Measurements from ENCODE around the gene KYNU. TPM values are rescaled to one million over a fixed set of nuclear protein-coding genes. Genes with fewer than 3 reads are reported as not detected.

The KYNU gene
- total RNA-seq, 1 donor from 2014 or later: 12.0 TPM

DNA sequence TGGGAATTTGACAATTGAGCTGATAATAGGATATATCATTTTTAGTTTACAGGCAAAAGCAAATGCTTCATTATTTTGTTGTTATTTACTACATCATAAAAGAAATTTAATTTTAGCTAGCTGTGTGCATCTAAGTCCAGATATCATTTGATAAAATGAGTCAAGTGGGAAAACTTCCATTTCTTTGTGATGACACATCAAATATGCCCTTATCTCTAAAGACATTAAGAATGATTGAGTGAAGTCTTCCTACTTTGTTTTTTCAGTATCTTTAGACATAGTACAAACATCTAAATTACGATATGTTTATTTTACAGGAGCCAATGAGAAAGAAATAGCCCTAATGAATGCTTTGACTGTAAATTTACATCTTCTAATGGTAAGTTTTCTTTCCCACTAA, 77.0 kb downstream of the KYNU start:
- DNase-seq (ENCODE audit: low spot score): no peak

DNA sequence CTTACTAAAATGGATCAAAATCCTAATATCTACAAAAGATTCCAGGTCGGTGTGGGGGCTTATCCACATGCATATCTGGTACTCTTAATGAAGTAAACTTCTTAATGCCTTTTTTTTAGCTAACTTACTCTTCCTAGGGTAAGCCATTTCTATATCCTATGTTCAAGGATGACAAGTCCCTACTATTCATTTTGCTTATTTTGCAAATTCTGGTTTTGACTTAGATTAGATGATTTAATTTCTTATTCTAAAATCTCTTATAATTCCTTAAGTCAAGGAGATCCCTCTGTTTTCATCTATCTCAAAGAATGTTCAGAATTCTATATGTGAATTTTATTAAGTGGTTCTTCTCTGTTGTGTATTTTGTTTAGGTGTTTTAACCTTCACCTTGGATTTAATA, 79.7 kb downstream of the KYNU start:
- DNase-seq (ENCODE audit: low spot score): no peak

DNA sequence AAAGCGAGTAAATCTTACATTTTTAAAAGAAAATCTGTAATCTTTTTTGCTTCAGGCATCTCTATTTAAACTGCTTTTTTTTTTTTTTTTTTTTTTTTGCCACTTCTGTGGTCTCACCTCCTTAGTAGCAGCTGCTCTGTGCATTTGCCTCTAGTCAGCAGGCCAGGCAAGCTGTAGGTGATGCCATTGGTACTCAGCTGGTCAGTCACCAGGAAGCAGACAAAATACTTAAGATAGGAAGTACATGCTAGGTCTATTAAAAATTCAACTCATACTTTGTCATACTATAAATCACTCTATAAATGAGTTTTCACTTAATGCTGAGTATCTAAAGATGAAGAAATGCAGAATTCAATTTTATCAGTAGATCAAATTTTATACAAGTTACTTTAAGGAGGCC, 83.7 kb downstream of the KYNU start:
- DNase-seq (ENCODE audit: low spot score): no peak

DNA sequence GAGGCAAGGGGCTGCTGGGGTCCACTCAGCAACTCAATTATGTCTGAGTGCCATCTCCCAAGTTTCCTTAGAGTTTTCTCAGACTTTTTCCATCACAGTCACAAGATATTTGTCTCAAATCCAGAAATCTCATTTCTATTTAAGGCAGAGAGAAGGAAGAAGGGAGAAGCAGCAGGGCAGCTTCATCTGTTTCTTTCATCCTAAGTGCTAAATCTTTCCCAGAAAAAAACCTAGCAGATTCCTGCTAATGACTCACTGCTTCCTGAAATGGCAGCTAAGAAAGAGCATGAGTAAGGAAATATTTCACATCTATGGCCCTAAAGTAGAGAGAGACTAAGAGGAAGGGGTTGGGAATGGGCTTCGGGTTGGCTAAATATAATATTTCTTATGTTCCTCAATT, 88.0 kb downstream of the KYNU start:
- no peak for DNase-seq (ENCODE audit: low spot score)

DNA sequence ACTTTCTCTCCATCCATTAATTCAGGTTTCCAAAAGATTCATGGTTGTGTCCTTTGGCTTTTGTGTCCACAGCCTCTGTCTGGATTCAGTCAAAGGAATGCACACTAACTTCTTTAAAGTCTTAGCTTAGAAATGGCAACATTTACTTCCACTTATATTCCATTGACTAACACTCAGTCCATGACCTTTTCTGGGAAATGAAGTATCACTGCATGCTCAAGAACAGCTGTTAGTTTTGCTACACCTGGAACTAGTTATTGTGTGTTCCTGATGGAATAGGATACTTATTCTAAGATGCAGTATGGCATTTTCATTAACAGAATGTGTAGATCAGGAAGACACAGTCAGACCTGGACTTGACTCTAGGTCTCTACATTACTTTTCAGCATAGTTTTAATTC, 88.8 kb downstream of the KYNU start:
- no peak for DNase-seq (ENCODE audit: low spot score)

DNA sequence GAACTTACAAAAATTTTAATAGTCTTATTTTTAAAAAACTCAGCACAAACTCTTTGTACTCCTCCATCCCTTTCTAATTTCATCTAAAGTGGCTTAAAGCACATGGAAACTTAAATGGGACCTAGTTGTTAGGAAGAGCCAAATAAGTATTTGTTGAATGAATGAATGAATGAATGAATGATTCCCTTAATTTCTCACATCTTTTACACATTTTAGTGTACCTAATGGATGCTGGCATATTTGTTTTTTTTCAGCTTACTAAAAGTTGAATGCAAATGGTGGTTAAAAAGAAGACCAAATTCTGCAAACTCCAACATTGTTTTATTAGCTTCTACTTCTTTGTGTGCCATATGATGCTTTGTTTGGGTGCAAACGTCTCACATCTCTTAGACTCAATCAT, 89.6 kb downstream of the KYNU start:
- no peak for DNase-seq (ENCODE audit: low spot score)

DNA sequence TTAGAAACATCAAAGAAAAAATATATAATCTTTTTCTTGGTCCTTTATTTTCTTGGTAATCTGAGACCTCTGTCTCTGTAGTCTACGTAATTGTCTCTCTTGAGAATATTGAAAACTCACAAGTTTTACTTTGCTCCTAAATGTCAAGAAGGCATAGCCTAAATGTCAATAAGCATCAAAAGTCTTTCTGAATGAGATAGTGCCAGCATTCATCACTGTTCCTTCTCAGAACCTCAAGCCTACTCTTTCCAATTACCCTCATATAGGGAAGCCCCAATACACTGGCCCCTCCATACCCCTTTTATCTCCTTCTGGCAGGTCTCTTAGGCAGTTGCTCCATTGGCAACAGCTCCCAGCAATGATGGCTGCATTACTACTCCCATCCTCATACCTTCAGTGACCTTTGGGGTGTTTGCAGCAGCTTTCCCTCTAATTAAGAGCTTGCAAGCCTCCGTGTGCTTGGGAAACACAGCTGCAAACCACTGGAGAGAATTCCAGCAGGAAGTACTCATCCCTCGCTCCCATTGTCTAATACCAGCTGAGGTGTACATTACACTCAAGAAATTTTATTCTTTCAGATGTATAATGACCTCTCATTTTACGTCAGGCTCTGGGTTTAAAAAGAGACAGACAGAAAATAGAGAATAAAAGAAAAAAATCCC, 95.8 kb downstream of the KYNU start:
- DNase-seq (ENCODE audit: low spot score): no peak

DNA sequence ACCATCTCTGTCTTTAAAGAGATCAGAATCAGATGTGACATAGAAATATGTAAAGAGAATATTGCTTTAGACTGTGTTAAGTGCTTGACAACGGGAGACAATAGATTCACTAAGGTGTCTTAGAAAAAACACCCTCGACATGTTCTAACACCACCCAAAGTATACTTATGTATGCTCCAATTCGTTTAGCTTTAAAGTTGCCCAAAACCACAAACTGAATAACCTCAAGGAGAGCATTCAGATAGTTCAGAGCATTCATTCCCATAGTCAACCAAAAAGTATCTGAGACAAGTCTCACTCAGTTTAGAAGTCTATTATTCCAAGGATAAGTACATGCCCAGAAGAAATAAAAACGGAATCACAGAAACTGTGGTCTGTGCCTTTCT, 96.4 kb downstream of the KYNU start:
- no peak for DNase-seq (ENCODE audit: low spot score)

DNA sequence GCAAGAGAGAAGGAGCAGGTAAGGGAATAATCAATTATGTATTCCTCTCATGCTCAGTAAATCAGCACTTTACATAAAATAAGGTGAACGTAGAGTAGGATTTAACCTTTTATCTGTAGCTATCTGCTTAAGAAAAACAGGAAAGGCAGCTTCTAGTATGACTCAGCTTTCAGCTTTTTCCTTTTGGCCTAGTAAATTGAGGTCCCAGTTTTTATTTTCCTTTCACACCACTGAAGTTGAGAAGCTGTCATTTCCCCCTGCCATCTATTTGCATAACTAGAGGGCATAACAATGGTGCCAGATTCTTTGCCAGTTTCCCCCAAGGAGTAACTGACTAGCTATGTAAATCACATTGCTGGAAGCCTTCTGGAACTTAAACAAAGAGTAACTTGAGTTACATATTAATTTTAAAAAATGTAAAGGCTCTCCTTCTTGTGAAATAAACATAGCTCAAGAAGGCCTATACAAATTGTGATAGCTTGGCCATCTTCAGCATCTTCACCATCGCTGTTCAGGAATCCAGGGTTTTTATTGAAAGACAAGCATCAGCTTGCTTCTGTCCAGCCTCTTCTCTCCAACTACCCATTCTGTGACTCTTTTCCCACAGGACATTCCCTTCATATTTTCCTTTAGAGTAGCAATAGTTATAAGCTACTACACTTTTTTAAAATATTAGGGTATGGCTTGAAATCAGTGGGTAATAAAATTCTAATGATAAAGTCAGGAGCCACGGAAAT, 97.0 kb downstream of the KYNU start:
- no peak for DNase-seq (ENCODE audit: low spot score)

DNA sequence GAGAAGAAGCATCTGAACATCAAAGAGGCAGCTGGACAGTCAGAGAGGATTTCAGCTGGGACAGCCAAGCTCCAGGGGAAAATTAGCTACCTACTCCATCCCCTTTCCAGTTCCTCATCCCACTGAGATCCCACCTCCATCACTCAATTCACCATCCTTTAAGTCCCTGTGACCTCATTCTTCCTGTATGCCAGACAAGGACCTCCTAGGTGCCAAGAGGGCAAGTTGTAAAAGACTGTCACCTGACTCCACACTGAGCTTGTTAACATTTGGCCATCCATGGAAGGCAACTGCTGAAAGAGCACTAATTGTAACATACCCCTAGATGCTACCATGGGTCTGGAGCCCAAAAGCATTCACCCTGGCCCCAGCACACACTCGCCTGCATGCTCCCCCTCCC, 97.8 kb downstream of the KYNU start:
- DNase-seq (ENCODE audit: low spot score): no peak

DNA sequence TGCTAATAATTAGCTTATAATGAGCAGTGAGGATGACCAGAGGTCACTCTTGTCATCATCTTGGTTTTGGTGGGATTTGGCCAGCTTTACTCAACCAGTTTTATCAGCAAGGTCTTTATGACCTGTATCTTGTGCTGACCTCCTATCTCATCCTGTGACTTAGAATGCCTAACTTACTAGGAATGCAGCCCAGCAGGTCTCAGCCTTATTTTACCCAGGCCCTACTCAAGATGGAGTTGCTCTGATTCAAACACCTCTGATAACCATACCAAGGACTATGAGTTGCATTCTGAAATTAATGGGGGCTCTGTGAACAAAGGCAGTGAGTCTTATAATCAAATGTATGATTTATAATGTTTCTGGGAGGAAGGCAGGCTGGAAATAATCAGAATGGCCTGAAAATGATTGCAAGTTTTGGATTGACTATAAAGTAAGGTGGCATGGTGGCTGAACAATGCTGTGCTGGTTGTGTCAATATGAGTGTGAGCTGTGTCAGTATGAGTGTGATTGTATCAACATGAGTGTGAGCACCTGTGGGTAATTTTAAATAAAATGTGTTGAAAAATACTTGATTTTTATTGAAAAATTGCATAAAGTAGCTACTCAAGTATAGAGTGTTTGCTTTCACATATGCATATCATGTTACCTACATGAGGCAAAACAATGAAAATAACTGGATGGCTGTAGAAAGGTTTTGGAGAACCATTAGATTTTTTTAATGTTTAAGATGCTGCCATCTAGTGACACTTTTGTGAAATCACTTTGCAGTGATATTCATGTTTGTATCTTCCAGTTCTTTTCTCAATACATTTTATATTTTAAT, 103.0 kb downstream of the KYNU start:
- no peak for DNase-seq (ENCODE audit: low spot score)

DNA sequence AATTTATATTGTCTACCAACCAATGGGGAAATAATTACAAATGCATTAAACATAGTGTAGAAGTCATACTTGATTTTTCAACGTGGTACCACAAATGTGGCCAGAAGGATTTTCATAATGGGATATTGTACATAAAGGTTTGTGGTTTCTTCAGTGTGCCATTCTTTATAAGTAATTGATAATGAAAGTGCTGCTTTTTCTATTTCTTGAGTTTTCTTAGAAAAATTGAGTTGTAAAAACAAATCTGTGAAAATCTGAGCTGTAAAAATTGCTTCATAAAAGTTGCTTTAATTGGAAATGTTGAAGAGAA, 103.6 kb downstream of the KYNU start:
- no peak for DNase-seq (ENCODE audit: low spot score)

DNA sequence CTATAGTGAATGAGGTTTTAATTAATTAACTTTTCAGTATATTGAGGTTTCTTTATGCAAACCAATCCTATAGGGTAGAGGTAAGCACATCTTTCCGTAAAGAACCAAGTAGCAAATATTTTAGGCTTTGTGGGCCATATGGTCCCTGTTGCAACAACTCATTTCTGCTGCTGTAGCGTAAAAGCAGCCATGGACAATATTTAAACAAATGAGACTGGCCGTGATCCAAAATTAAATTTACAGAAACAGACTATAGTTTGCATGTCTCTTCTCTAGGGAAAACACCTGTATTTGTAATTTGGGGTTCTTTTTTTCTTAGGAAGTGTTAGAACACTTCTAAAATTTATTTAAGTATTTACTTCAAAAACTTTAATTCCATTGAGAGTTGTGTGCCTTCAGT, 104.3 kb downstream of the KYNU start:
- DNase-seq (ENCODE audit: low spot score): no peak

DNA sequence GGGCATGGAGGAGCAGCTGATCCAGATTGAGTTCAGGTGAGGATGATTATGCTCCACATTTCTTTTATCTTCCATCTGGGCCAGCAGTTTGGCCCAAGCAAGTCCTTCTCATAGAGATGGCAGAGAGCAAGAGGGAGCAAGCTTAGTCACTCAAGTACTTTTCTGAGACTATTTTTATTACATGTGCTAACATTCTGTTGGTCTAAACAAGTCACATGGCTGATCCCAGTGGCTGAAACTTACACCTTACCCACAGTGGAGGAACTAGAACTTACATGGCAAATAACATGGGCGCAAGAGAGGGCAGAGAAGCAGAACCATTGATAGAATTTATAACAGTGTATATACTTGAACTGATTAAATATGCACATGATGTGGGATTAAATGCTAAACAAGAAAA, 105.7 kb downstream of the KYNU start:
- no peak for DNase-seq (ENCODE audit: low spot score)

DNA sequence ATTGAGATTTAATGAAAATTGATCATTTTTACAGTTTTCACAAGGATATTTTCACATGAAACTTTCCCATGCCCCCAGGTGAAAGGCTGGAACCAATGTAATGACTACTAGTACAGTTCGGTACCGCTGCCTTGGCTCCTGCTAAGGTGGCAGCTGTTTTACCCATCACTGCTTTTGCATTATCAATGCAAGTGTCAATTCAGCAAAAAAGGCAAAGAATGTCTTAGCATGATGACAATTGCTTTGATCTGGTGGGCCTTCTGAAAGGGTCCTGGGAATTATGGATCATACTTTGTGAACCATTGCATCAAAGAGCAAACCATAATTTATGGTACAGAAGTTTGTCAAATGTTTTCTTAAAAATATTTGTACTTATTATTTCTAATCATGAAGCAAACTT, 107.2 kb downstream of the KYNU start:
- no peak for DNase-seq (ENCODE audit: low spot score)

DNA sequence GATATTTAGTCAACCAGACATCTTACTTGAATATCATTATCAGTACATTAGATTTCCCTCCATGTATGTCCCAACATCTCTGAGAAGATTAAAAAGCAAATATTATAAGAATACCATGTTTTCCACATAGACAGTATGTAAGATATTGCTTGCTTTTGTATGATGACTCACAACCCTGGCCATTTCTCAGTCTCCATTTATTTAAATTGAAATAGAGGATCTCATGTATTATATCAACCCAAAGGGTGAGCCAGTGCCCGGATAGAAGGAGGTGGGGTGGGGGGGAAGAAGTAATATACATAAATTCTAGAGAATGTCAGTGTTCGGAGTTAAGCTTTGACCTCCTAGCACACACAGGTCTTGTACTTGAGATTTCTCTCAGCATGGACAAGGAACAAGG, 109.6 kb downstream of the KYNU start:
- no peak for DNase-seq (ENCODE audit: low spot score)

DNA sequence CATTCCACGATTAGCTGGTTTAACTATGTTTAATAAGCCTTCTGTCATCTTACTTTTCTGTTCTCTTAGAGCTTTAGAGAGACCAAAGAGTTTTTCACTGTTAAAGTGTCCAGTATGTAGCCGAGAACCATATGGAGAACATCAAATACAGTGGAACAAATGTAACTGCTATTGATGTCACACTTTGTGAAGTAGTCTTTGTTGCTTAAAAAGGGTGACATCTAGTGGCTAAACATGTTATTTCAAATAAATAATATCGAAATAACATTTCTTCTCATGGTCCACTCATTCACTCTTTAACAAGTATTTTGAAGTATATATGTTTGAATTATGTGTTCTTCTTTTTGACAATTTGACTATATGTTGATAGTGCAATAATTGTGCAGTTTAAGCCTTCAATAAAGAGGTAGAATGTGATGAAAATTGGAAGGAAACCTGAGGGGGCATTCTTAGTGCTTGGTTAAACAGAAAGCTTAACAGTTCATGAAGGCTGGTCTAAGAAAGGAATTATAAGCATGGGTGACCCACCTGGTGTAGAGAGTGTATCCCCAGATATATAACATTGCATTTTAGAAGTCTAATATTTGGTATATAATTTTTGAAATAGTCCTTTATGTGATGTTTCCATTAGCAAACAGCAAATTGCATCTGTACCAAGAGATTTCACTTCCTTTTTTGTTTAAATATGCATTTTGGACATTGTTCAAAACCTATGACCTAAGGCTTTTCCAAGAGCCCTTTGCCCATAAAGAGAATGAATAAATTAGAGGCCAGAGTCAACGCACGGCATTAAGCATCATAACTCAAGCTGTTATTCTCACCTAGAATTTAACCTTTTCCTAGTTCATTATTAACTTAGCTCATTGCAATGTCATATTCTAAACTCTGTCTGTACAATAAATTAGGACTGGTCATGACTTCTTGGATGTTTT, 112.1 kb downstream of the KYNU start:
- no peak for DNase-seq (ENCODE audit: low spot score)

DNA sequence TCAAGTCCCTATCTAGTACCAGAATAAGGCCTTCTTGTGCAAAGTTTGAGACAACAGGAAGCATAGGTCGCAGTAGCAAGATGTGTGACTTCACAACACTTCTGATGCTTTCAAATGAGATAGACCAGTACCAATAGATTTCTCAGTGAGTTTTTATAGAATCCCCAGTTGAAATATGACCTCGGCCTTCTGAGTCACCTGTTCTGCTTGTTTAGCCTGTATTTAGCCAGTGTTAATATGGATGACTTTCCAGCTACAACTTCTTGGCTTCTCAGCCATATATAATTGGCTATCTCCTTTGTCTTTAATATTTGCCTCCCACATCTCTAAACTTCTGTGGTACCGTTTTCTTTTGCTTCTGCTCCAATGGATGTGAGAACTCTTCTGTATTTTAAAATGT, 113.8 kb downstream of the KYNU start:
- no peak for DNase-seq (ENCODE audit: low spot score)

DNA sequence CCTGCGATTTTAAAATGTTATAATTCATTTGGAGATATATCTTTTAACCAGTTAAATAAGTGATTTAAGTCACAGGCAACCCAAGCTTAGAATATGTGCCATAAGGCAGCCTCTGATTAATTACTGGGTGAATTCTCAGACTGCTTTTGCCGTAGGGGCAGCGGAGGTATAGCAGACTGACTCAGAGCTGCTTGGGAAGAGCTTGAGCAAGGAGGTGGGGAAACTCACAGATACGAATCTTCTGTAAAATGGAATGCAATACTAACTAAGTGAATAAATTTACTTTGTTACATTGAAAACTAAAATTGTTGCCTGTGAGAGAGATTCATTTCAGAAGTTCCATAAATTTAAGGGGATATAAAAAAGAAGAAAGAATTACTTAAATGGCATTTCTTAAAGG, 115.4 kb downstream of the KYNU start:
- no peak for DNase-seq (ENCODE audit: low spot score)

DNA sequence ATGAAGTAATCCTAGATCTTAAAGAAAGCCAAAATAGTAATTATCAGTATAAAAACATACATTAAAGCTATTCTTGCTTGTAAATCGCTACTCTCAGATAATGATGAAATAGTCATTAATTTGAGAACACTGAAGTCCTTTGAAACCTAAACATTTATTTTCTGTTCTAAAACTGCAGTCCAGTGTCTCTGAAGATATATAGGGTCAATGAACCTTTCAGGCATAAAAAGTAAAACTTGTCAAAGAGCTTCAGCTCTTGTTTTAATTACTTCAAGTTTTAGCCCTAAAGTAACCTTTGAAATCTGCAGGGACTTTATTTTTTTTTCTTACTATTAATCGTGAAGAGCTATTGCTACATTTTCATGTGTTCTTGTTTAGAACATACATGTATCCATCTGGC, 116.3 kb downstream of the KYNU start:
- no peak for DNase-seq (ENCODE audit: low spot score)

DNA sequence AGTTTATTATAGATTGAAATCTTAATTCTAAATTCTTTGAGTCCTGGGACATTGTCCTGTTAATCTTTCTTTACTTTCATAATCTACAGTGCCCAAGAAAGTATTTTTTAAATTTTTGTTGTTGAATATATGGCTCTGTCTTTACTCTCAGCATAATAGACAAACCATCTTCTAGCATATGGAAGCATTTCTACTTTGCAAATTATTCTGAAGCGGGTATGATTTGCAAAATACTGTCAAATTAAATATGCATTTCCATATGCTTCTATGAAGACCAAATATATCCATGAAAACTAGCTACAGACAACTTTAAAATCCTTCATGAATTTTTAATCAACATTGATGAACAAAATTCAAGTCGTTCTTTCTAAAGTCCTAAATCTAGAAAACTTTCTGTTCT, 117.2 kb downstream of the KYNU start:
- DNase-seq (ENCODE audit: low spot score): no peak

DNA sequence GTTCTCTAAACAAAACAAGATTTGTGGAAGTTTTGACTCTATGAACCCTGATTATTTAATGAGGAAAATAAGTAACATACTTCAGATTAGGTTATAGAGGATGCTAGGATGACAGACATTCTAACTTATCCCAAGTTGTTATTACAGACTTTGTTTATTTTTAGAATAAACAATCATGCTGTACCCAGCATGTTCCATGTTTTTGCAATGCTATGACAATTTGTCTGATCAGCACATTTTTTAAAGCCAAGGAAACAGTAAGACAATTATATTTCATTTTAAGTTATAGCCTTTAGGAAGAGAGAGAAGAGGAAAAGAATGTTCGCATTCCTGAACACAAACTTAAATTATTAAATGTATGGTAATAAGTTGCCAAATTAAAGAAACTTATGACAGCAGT, 119.8 kb downstream of the KYNU start:
- DNase-seq (ENCODE audit: low spot score): no peak
